PFSK-1 (cell line): ENCODE data around the gene TXNDC8. TPM values are rescaled to one million over a fixed set of nuclear protein-coding genes. Genes with fewer than 3 reads are reported as not detected.

Experiments
- FOXP2 ChIP-seq: optimal IDR thresholded peaks from 2 replicates; pipeline ENCODE3; 2011; ENCODE audit warnings: borderline replicate concordance, control low read depth, inconsistent platforms; ENCODE audit not compliant: insufficient read depth; ENCODE audit errors: extremely low read length, extremely low read depth
- POLR2AphosphoS5 ChIP-seq: IDR thresholded peaks from 2 replicates; pipeline ENCODE4 v1.6.1; 2012; ENCODE audit warnings: low read depth, mild to moderate bottlenecking, control low read depth, low read length, moderate library complexity
- REST ChIP-seq, 2 experiments: IDR thresholded peaks; 2 replicates each; pipeline versions ENCODE4 v1.6.1 to v1.8.0; 2011 to 2012; ENCODE audit warnings: low read depth in 2 of 2, low read length in 2 of 2, control low read depth in 1 of 2, inconsistent platforms in 1 of 2, mild to moderate bottlenecking in 1 of 2, moderate library complexity in 1 of 2; ENCODE audit not compliant: insufficient read depth in 1 of 2
- SIN3A ChIP-seq: IDR thresholded peaks from 2 replicates; pipeline ENCODE4 v1.6.1; 2012; ENCODE audit warnings: mild to moderate bottlenecking, low read length, moderate library complexity, borderline replicate concordance; ENCODE audit not compliant: insufficient read depth
- TAF1 ChIP-seq: IDR thresholded peaks from 2 replicates; pipeline ENCODE4 v1.6.1; 2012; ENCODE audit warnings: low read length, control low read depth, borderline replicate concordance; ENCODE audit not compliant: insufficient read depth
- polyA plus RNA-seq: library from polyadenylated mRNA; unstranded; fragments of >200 nt; gene quantifications from one replicate; pipeline ENCODE4 v1.2.1, GENCODE V29; 2012; ENCODE audit warnings: low read depth, missing spikeins; ENCODE audit not compliant: insufficient read length

TXNDC8 gene
- polyA plus RNA-seq = not detected

DNA sequence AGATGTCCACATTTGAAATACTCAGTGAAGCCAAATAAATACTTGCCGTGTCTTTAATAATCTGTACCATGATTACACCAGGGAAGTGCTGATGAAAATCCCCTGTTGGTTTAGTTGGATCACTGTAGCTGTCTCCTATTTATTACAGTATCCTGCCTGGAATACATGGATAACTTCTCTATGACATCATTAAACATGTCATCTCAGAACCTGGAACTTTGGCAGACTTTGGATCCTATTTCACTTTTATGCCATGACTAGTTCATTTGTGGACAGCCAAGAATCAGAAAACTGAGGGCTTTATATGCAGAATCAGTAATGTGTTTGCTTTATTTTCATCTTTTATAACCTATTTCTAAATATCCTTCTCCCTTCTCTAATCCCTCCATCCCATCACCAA lies at the start of gene TXNDC8:
TXNDC8 (minus strand) TSS at position 137 of the 400 bp plus-strand sequence.
- TF ChIP-seq REST (IDR thresholded peaks at IDR 0.05; ENCODE audit: insufficient read depth in 1 of 2, low read depth in 2 of 2, low read length in 2 of 2) (no peak), FOXP2 (no peak), POLR2AphosphoS5 (no peak), SIN3A (no peak), TAF1 (no peak)

GRCh38 chr9:110383491-110383890 lies 45.8 kb upstream of the TXNDC8 start:
- TF ChIP-seq TAF1 (no peak), FOXP2 (no peak), REST (IDR thresholded peaks at IDR 0.05; ENCODE audit: insufficient read depth in 1 of 2, low read depth in 2 of 2, low read length in 2 of 2) (no peak), POLR2AphosphoS5 (no peak), SIN3A (no peak)

- TF ChIP-seq POLR2AphosphoS5 = no peak
- TF ChIP-seq FOXP2 = no peak
- TF ChIP-seq REST (IDR thresholded peaks at IDR 0.05; ENCODE audit: insufficient read depth in 1 of 2, low read depth in 2 of 2, low read length in 2 of 2) = no peak
- TF ChIP-seq SIN3A = no peak
- TF ChIP-seq TAF1 = no peak
Observed at GRCh38 chr9:110382731-110383130, 45.1 kb upstream of the TXNDC8 start.

DNA sequence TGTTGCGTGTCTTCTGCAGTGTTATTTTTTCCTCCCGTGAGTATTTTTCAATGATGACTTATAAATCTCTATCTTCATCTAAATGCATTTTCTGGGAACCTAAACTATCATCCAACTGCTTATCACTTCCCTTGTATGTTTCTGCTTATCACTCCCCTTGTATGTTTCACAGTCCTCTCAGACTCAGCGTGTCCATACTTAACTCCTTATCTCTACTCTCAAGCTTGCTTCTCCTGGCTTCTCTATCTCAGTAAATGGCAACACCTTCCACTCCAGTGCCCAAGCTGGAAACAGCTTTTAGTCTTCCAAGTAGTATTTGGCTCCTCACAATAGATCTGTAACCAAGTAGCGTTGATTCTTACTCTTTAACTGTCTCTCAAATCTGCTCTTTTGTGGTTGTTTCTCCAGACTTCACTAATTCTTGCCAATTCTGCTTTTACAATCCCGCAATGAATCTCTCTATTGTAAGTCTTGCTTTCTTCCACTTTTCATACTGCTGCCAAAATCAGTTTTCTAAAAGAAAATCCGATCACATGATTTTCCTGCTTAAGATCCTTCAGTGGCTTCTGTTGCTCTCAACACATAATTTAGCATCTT lies 33.8 kb upstream of the TXNDC8 start:
- no peak for TF ChIP-seq TAF1

DNA sequence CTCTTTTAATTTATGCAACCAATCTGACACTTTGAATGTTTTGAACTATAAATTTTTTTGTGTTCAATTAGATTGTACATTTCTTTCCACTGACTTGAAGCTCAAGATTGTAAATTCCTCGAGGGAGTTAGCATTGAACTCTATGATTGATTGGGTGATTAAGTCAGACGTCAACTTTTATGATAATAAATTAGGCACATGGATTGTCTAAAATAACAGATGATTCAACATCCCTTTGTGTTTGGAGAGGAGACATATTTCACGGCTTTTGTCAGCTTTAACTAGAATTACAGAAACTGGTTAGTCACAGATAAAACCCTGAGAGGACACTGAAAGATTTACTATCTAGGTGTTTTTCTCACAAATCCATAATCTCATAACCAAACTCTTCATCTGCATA lies 32.7 kb upstream of the TXNDC8 start:
- TF ChIP-seq POLR2AphosphoS5 = no peak
- no peak for TF ChIP-seq TAF1
- TF ChIP-seq SIN3A = no peak
- TF ChIP-seq REST (IDR thresholded peaks at IDR 0.05; ENCODE audit: insufficient read depth in 1 of 2, low read depth in 2 of 2, low read length in 2 of 2) = no peak
- TF ChIP-seq FOXP2 = no peak
